DMS79 treated with DMSO at 0.1 percent for 48 hours (cell line): ENCODE data around the gene NTM.
"Not testable (repeated sequence)": the region's sequence is repeated elsewhere in the genome, so short reads cannot be mapped to it uniquely, and the experiment has no call there.

ENCODE experiments used
- DNase-seq: peaks from one replicate; lab custom pipeline; 2025; lab: John Stamatoyannopoulos, UW

Gene NTM

GRCh38 chr11:131463649-131464425 lies 93.4 kb downstream of the NTM start:
- DNase-seq = no peak

GRCh38 chr11:131464461-131464860 lies 94.0 kb downstream of the NTM start:
- no peak for DNase-seq

- DNase-seq = no peak
These were observed 94.6 kb downstream of the NTM start for GRCh38 chr11:131465039-131465438.

GRCh38 chr11:131465746-131466145 lies 95.3 kb downstream of the NTM start:
- no peak for DNase-seq

GRCh38 chr11:131467645-131468394 lies 97.4 kb downstream of the NTM start:
- no peak for DNase-seq

- DNase-seq = no peak
These were observed 98.2 kb downstream of the NTM start for GRCh38 chr11:131468565-131468964.

- no peak for DNase-seq
These were observed 100.0 kb downstream of the NTM start for GRCh38 chr11:131470216-131470925.

GRCh38 chr11:131471976-131472375 lies 101.6 kb downstream of the NTM start:
- no peak for DNase-seq

GRCh38 chr11:131474947-131475346 lies 104.5 kb downstream of the NTM start:
- DNase-seq = no peak

GRCh38 chr11:131476266-131476665 lies 105.9 kb downstream of the NTM start:
- DNase-seq = no peak

- DNase-seq = no peak
These were observed 107.9 kb downstream of the NTM start for GRCh38 chr11:131478341-131478740.

- DNase-seq = no peak
These were observed 110.9 kb downstream of the NTM start for GRCh38 chr11:131481303-131481702.

GRCh38 chr11:131481971-131482370 lies 111.6 kb downstream of the NTM start:
- DNase-seq = no peak

- no peak for DNase-seq
These were observed 113.0 kb downstream of the NTM start for GRCh38 chr11:131483453-131483852.

- no peak for DNase-seq
These were observed 113.5 kb downstream of the NTM start for GRCh38 chr11:131483877-131484276.

GRCh38 chr11:131486100-131486499 lies 115.7 kb downstream of the NTM start:
- DNase-seq = no peak

- DNase-seq = no peak
These were observed 116.7 kb downstream of the NTM start for GRCh38 chr11:131486937-131487635.

GRCh38 chr11:131488238-131488637 lies 117.8 kb downstream of the NTM start:
- no peak for DNase-seq

GRCh38 chr11:131491503-131491902 lies 121.1 kb downstream of the NTM start:
- no peak for DNase-seq

GRCh38 chr11:131495423-131495822 lies 125.0 kb downstream of the NTM start:
- no peak for DNase-seq

GRCh38 chr11:131497686-131498085 lies 127.3 kb downstream of the NTM start:
- not testable (repeated sequence) for DNase-seq

- DNase-seq = no peak
These were observed 128.3 kb downstream of the NTM start for GRCh38 chr11:131498631-131499160.
